Duodenal mucosa (tissue), 2 donors: ENCODE measurements around the gene CENPS.
"Not testable (repeated sequence)": the region's sequence is repeated elsewhere in the genome, so short reads cannot be mapped to it uniquely, and the experiment has no call there.

Source experiments
- H3K27ac ChIP-seq: one replicate; pipeline ENCODE4 v1.7.0; 2013; ENCODE audit warnings: low read depth, low read length
- H3K27me3 ChIP-seq, 2 donors: one replicate each; pipeline ENCODE4 v1.7.0; 2013; ENCODE audit warnings: low read length in 2 of 2, control low read depth in 1 of 2; ENCODE audit not compliant: insufficient read depth in 2 of 2, control insufficient read depth in 1 of 2
- H3K36me3 ChIP-seq, 2 donors: one replicate each; pipeline ENCODE4 v1.7.0; 2013; ENCODE audit warnings: low read length in 2 of 2, control low read depth in 1 of 2; ENCODE audit not compliant: insufficient read depth in 2 of 2, control insufficient read depth in 1 of 2
- H3K4me1 ChIP-seq, 2 donors: one replicate each; pipeline ENCODE4 v1.7.0; 2013; ENCODE audit warnings: low read length in 2 of 2, control low read depth in 1 of 2; ENCODE audit not compliant: insufficient read depth in 2 of 2, control insufficient read depth in 1 of 2
- H3K4me3 ChIP-seq, 2 donors: one replicate each; pipeline ENCODE4 v1.7.0; 2013; ENCODE audit warnings: low read length in 2 of 2, low read depth in 1 of 2
- H3K9ac ChIP-seq, 2 donors: one replicate each; pipeline ENCODE4 v1.7.0; 2013; ENCODE audit warnings: low read length in 2 of 2, low read depth in 1 of 2
- H3K9me3 ChIP-seq, 2 donors: one replicate each; pipeline ENCODE4 v1.7.0; 2013; ENCODE audit warnings: low read length in 2 of 2, control low read depth in 1 of 2; ENCODE audit not compliant: control insufficient read depth in 1 of 2

Gene CENPS

GRCh38 chr1:10471411-10472219 is 41.4 kb downstream of the CENPS start:
- Histone ChIP-seq H3K27ac (no peak overlapping the region), H3K36me3 (peaks cover 15 to 22% of the 10 kb centered on the region in 2 donors), H3K27me3 (no peaks in the 10 kb centered on the region), H3K4me1 (peaks cover 19 to 22% of the 10 kb centered on the region in 2 donors), H3K9me3 (no peaks in the 10 kb centered on the region), H3K9ac (peak overlapping the region; percentile 70 to 75), H3K4me3 (peak overlapping the region; percentile 86 to 97)

DNA sequence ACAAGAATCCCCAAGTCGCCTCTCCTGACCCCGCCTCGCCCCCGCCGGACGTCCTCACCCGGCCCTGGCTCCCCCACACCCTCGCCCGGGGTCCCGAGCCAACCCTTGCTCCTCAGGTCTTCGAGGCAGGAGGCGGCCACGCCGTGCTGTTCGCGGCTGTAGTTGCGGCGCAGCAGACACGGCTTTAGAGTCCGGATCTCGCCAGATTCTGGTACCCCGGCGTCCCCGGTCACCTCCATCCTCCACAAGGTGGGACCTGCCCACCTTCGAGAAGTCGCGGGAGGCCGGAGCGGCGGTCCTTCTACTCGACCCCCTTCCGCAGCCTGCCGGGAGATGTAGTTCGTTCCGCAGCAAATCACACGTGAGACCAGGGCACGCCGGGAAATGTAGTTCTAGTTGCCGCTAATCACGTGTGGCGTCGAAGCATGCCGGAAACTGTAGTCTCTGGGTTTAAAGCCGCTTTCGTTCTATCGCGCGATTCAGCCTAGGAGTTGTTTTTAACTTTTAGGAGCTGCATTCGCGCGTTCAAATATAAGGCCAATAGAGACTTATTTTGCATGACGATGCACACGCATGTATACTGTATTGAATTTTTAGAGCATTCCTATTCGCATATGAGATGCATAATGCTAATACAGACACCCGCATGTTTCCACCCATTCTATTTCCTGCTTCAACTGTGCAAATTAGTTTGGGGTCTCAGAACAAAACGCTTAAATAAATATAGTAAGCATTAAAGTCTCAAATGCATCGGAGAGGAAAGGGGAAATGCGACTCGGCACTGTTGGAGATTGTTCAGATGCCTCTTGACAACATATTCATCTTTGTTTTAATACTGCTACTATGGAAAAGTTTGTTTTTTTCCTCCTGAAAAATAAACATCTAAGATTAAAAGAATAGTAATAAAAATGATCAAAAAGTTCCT is 42.2 kb downstream of the CENPS start, which contains the start of gene DFFA:
TSS of gene DFFA (minus strand) at position 310 of the 925 bp plus-strand sequence. CDS start at position 239, 71 bp downstream.
- Histone ChIP-seq H3K27me3 (no peaks in the 10 kb centered on the region), H3K27ac (no peak within 1 kb of the TSS), H3K36me3 (peaks cover 12 to 16% of the 10 kb centered on the region in 2 donors), H3K9me3 (no peaks in the 10 kb centered on the region), H3K9ac (peak within 1 kb of the TSS; percentile 70 to 75), H3K4me3 (peak within 1 kb of the TSS; percentile 86 to 97), H3K4me1 (peaks cover 19 to 22% of the 10 kb centered on the region in 2 donors)

DNA sequence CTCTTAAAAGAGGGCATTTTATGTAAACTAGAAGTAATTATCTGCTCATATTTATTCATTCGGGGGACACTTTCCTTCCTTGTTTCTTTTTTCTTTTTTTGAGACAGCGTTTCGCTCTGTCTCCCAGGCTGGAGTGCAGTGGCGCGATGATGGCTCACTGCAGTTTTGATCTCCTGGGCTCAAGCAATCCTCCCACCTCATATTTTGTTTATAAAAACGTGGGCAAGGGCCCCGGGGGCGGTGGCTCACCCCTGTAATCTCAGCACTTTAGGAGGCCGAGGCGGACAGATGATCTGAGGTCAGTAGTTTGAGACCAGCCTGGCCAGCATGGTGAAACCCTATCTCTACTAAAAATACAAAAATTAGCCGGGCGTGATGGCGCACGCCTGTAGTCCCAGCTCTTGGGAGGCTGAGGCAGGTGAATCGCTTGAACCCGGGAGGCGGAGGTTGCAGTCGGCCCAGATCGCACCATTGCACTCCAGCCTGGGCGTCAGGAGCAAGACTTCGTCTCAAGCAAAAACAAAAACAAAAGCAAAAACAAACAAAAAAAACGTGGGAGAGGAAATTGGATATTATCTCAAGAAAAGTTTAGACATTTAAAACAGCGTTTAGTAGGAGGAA is 43.0 kb downstream of the CENPS start:
- Histone ChIP-seq H3K4me1 (peaks cover 19 to 22% of the 10 kb centered on the region in 2 donors), H3K4me3 (peak overlapping the region in 1 of 2 donors; percentile 86), H3K36me3 (peaks cover 7 to 12% of the 10 kb centered on the region in 2 donors), H3K9me3 (no peaks in the 10 kb centered on the region), H3K27me3 (no peaks in the 10 kb centered on the region), H3K9ac (no peak overlapping the region), H3K27ac (no peak overlapping the region)

DNA sequence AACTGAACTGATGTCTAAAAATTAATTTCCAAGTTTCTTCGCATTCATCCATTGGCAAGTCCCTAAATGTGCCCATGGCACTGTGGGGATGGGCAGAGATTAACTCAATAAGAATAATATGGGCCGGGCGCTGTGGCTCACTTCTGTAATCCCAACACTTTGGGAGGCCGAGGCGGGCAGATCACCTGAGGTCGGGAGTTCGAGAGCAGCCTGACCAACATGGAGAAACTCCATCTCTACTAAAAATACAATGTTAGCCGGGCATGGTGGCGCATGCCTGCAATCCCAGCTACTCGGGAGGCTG is 44.0 kb downstream of the CENPS start:
- not testable (repeated sequence) for H3K27me3 ChIP-seq, H3K9me3 ChIP-seq, H3K27ac ChIP-seq, H3K9ac ChIP-seq, H3K36me3 ChIP-seq
- H3K4me3 ChIP-seq: peak overlapping the region; percentile 91 to 95
- peaks cover 19 to 22% of the 10 kb centered on the region in 2 donors for H3K4me1 ChIP-seq

- Histone ChIP-seq H3K27ac (peak within 1 kb of the TSS; percentile 58), H3K4me1 (peaks cover 19 to 22% of the 10 kb centered on the region in 2 donors)
These were observed 44.6 kb downstream of the CENPS start, which contains the start of gene PEX14 for GRCh38 chr1:10474613-10475507. Gene PEX14, plus strand, starts transcription at chr1:10474950. Its CDS starts 17 bp downstream, at chr1:10474967.

DNA sequence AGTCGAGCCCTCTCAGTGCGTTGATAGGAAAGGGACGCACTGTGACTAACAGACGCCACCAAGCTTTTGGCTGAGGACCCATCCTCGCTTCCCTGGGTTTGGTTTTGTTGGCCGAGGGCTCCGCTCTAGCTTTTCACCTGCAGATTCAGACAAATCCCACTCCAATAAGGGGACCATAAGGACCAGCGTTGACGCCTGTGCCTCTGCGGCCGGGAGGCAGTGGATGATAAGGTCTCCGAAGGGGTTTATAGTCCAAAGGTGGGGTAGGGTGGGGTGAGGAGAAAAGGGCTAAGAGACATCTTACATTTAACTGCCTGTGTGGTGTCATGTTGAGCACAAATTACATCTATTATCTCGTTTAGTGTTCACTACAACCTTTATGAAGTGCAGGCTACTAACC is 45.3 kb downstream of the CENPS start:
- Histone ChIP-seq H3K27ac (peak overlapping the region; percentile 58), H3K36me3 (peaks cover 0 to 6% of the 10 kb centered on the region in 2 donors), H3K4me1 (peaks cover 19 to 22% of the 10 kb centered on the region in 2 donors), H3K9ac (peak overlapping the region; percentile 72 to 92), H3K9me3 (no peaks in the 10 kb centered on the region), H3K27me3 (no peaks in the 10 kb centered on the region), H3K4me3 (peak overlapping the region; percentile 91 to 95)

More at GRCh38 chr1:10474613-10475507, 44.6 kb downstream of the CENPS start, which contains the start of gene PEX14:
- Histone ChIP-seq H3K4me3 (peak within 1 kb of the TSS; percentile 91 to 95), H3K27me3 (no peaks in the 10 kb centered on the region), H3K36me3 (peaks cover 0 to 6% of the 10 kb centered on the region in 2 donors), H3K9ac (peak within 1 kb of the TSS; percentile 72 to 92), H3K9me3 (no peaks in the 10 kb centered on the region)

- H3K9ac ChIP-seq: no peak overlapping the region
- H3K27me3 ChIP-seq: no peaks in the 10 kb centered on the region
- H3K27ac ChIP-seq: no peak overlapping the region
- peaks cover 0 to 6% of the 10 kb centered on the region in 2 donors for H3K36me3 ChIP-seq
- no peak overlapping the region for H3K4me3 ChIP-seq
- no peaks in the 10 kb centered on the region for H3K9me3 ChIP-seq
- H3K4me1 ChIP-seq: peaks cover 10 to 11% of the 10 kb centered on the region in 2 donors
These were observed 49.1 kb downstream of the CENPS start for GRCh38 chr1:10479296-10479695.

- Histone ChIP-seq H3K36me3 (peaks cover 5 to 6% of the 10 kb centered on the region in 2 donors), H3K9me3 (no peaks in the 10 kb centered on the region), H3K27ac (no peak overlapping the region), H3K9ac (no peak overlapping the region), H3K27me3 (no peaks in the 10 kb centered on the region), H3K4me3 (no peak overlapping the region), H3K4me1 (peaks cover 7 to 8% of the 10 kb centered on the region in 2 donors)
These were observed 50.4 kb downstream of the CENPS start for GRCh38 chr1:10480614-10481013.

GRCh38 chr1:10484521-10484920 is 54.3 kb downstream of the CENPS start:
- H3K27me3 ChIP-seq: no peaks in the 10 kb centered on the region
- H3K9me3 ChIP-seq: no peaks in the 10 kb centered on the region
- H3K4me3 ChIP-seq: no peak overlapping the region
- H3K36me3 ChIP-seq: peaks cover 0 to 5% of the 10 kb centered on the region in 2 donors
- H3K4me1 ChIP-seq: peaks cover 4 to 5% of the 10 kb centered on the region in 2 donors
- H3K9ac ChIP-seq: no peak overlapping the region
- H3K27ac ChIP-seq: no peak overlapping the region
